Stimulated activated CD8-positive, alpha-beta memory T cell treated with anti-CD3 and anti-CD28 coated beads, Interleukin-7, amount 100 ng/mL, for 48 hours (primary cell): Measurements from ENCODE around the gene PCYT1B.
"Not testable (repeated sequence)": the region's sequence is repeated elsewhere in the genome, so short reads cannot be mapped to it uniquely, and the experiment has no call there.

Source experiments
- DNase-seq, 2 donors: peaks; one replicate each; pipeline ENCODE4 v3.0.0-alpha.2; 2020; ENCODE audit warnings: low read depth in 1 of 2; ENCODE audit errors: extremely low read depth in 1 of 2

Gene PCYT1B

GRCh38 chrX:24646745-24647182, 383 bp downstream of the PCYT1B start:
- no peak for DNase-seq

- no peak for DNase-seq
These were observed 1.1 kb downstream of the PCYT1B start for GRCh38 chrX:24646006-24646405.

GRCh38 chrX:24643116-24643515, 4.0 kb downstream of the PCYT1B start:
- DNase-seq = no peak

- no peak for DNase-seq
These were observed 17.4 kb downstream of the PCYT1B start for GRCh38 chrX:24629701-24630100.

GRCh38 chrX:24619647-24620046, 27.5 kb downstream of the PCYT1B start:
- no peak for DNase-seq

GRCh38 chrX:24610516-24610915, 36.6 kb downstream of the PCYT1B start:
- no peak for DNase-seq

- DNase-seq = no peak
These were observed 39.5 kb downstream of the PCYT1B start for GRCh38 chrX:24607616-24608015.

GRCh38 chrX:24605941-24606340, 41.2 kb downstream of the PCYT1B start:
- DNase-seq = not testable (repeated sequence)

- no peak for DNase-seq
These were observed 44.0 kb downstream of the PCYT1B start for GRCh38 chrX:24603191-24603590.

- DNase-seq = no peak
These were observed 45.3 kb downstream of the PCYT1B start for GRCh38 chrX:24601858-24602257.

- DNase-seq = no peak
These were observed 52.6 kb downstream of the PCYT1B start for GRCh38 chrX:24594501-24594900.

- no peak for DNase-seq
These were observed 57.0 kb downstream of the PCYT1B start for GRCh38 chrX:24590111-24590510.

- no peak for DNase-seq
These were observed 70.1 kb downstream of the PCYT1B start for GRCh38 chrX:24577091-24577490.

- no peak for DNase-seq
These were observed 71.7 kb downstream of the PCYT1B start for GRCh38 chrX:24575496-24575895.

GRCh38 chrX:24574743-24575142, 72.4 kb downstream of the PCYT1B start:
- DNase-seq = no peak

GRCh38 chrX:24567169-24567568, 80.0 kb downstream of the PCYT1B start:
- no peak for DNase-seq

GRCh38 chrX:24566240-24566639, 80.9 kb downstream of the PCYT1B start:
- DNase-seq = no peak

GRCh38 chrX:24563291-24564010, 83.7 kb downstream of the PCYT1B start:
- no peak for DNase-seq

GRCh38 chrX:24561121-24561520, 86.0 kb downstream of the PCYT1B start:
- DNase-seq = no peak

GRCh38 chrX:24553011-24553410, 94.1 kb downstream of the PCYT1B start:
- no peak for DNase-seq

GRCh38 chrX:24550166-24550565, 97.0 kb downstream of the PCYT1B start:
- no peak for DNase-seq

GRCh38 chrX:24547961-24548360, 99.2 kb downstream of the PCYT1B start:
- no peak for DNase-seq

- DNase-seq = no peak
These were observed 104.4 kb downstream of the PCYT1B start for GRCh38 chrX:24542756-24543155.
